Measurements from ENCODE around the gene SIGLEC7.

DNA sequence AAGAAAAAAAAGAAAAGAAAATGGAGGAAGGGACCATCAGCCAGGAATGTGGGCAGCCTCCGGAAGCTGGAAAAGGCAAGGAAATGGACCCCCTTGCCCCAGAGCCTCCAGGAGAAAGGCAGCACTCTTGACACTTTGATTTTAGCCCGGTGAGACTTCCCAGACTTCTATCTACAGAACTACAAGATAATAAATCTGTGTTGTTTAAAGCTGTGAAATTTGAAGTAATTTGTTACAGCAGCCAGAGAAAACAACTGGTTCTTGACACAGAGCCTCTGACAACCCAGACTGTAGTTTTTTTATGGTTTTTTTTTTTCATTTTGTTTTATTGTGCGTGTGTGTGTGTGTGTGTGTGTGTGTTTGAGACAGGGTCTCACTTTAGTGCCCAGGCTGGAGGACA is 41.5 kb upstream of the SIGLEC7 start:
- TF ChIP-seq POLR2A (IDR thresholded peaks at IDR 0.05; ENCODE audit: low read depth) (no peak), POLR2AphosphoS5 (IDR thresholded peaks at IDR 0.05) (no peak), EP300 (IDR thresholded peaks at IDR 0.05) (no peak)
- TF ChIP-seq, protein P1, sequence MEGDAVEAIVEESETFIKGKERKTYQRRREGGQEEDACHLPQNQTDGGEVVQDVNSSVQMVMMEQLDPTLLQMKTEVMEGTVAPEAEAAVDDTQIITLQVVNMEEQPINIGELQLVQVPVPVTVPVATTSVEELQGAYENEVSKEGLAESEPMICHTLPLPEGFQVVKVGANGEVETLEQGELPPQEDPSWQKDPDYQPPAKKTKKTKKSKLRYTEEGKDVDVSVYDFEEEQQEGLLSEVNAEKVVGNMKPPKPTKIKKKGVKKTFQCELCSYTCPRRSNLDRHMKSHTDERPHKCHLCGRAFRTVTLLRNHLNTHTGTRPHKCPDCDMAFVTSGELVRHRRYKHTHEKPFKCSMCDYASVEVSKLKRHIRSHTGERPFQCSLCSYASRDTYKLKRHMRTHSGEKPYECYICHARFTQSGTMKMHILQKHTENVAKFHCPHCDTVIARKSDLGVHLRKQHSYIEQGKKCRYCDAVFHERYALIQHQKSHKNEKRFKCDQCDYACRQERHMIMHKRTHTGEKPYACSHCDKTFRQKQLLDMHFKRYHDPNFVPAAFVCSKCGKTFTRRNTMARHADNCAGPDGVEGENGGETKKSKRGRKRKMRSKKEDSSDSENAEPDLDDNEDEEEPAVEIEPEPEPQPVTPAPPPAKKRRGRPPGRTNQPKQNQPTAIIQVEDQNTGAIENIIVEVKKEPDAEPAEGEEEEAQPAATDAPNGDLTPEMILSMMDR (IDR thresholded peaks at IDR 0.05): no peak

All from esophagus muscularis mucosa (tissue), 4 donors.